UCSD-AML1 (cell line): ENCODE results near the gene PLAAT1.

Experiments
- DNase-seq: peaks from one replicate; lab custom pipeline; 2025; ENCODE audit not compliant: unreplicated experiment; lab: John Stamatoyannopoulos, UW

Gene PLAAT1

GRCh38 chr3:193240850-193241706, at the start of gene PLAAT1:
Gene PLAAT1, plus strand, starts transcription at chr3:193241222. Its CDS starts 14,429 bp downstream, at chr3:193255651.
- DNase-seq: no peak

- DNase-seq: no peak
Measured at GRCh38 chr3:193194371-193194770, 46.7 kb upstream of the PLAAT1 start.

DNA sequence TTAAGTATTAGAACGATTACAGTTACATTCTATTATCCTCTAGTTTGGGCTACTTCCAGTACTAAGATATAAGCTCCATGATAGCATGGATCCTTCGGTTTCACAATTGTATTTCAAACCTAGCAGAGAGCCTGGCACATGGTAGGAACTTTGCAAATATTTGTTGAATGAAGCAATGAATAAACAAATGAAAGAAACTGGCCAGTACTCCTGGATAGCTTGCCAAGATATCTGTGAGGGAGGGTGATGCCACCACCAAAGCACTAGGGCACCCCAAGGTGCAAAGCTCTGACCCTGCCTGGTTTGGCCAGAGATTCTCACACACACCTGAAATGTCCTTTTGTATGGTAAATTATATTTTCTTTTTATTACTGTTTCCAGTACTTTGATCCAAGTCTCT, 44.3 kb upstream of the PLAAT1 start:
- no peak for DNase-seq

DNA sequence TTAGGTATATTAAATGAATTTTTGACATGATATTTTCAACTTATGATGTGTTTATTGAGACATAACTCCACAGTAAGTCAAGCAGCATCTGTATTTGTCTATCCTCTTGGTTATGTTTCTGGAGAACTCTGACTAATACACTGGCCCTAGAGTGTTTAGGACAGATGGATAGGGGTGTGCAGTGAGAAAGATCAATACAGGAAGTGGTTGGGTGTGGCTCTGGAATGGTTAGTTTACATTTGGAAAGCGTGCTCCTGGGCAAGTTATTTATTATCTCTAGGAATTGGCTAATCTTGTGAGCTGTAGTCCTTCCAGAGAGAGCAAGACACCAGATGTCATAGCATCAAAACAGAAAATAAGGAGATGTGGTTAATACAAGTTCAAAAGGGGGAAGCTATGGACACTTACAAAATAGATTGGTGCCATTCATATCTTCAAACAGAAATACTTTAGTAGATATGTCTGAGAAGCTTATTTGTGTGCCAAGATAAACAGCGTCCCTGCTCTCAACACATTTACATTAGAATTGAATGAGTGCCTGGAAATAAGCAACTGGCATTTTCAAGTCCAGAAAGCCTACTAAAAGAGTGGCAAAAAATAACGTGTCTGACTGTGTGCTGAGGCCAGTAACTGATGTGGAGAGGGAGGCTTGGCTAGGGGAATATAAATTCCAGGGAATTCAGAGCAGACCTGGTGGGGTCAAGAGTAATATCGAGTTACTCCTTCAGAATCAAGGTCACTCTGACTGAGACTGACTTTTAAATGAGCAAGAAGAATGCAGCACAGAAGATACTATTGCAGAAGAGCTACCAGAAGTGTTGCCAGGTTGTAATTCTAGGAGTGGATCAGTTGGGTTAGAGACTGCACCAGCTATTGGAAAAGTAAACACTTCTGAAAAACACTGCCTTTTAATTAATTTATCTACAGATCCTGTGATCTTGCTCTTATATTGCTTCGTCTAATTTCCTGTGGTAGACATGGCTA, 33.4 kb upstream of the PLAAT1 start:
- no peak for DNase-seq

DNA sequence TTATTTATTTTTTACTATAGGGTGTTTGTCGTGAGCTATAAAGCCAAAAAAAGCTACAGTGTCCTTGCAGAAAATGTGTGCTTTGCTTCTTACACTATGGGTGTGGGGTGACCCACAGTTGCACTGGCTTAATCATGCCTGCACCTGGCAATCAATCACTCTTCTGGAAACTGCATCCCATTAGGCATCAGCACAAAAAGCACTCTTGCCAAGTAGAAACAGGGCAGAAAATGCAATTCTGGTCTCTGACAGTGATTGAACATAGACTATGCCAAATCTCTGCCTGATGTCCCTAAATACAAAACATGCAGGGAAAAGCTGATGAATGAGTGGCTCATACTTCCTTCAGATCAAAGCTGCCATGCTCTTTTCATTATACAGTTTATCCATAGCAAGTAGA, 30.4 kb upstream of the PLAAT1 start:
- no peak for DNase-seq

DNA sequence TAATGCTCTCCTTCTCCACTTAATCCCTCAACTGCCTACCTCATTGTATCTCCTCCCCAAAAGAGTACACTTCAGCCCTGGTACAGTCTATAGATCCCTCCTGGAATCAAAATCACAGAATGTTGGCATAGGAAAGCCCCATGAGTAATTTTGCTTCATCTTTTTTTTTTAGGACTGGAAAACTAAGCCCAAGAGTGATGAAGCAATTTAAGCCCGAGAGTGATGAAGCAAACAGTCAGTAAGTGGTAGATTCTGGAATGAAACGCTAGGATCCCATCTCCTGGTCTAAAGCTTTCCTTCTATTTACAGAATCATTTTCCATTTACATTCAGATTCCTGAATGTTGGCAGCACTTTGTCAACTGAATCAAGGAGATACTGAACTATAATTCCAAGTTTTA, 29.8 kb upstream of the PLAAT1 start:
- DNase-seq: no peak

DNA sequence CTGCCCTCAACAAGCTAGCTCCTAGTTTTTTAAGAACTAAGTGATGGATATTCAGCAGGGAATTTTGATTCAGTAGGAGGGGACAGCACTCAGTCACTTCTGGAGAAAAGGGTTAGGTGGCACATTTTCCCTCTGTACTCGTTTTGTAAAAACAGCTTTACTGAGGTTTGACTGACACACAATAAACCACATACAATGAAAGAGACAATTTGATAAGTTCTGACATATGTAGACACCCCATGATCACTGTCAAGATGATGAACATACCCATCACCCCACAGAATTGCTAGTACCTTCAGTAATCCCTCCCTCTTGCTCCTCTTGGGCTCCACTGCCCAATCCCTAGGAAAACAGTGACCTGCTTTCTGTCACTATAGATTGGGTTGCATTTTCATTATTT, 29.0 kb upstream of the PLAAT1 start:
- no peak for DNase-seq

GRCh38 chr3:193212844-193213243, 28.2 kb upstream of the PLAAT1 start:
- DNase-seq: no peak

DNA sequence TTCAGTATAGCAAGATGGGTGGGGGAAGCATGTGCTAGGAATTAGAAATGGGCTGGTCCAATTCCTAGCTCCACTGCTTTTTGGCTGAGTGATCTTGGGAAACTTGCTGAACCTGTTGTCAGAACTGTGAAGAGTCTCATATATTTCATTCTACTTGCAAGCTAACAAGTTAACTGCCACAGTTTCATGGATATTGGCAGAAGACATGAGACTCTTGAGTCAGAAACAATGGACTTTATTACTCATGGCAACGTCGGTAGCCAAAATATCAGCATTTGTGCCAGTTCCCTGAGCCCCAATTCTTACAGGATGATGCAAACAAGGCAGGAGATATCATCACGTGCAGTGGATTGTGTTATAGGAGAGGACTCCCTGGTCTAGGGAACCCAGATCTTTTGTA, 26.6 kb upstream of the PLAAT1 start:
- no peak for DNase-seq

- no peak for DNase-seq
Measured at GRCh38 chr3:193225302-193226125, 15.5 kb upstream of the PLAAT1 start.

DNA sequence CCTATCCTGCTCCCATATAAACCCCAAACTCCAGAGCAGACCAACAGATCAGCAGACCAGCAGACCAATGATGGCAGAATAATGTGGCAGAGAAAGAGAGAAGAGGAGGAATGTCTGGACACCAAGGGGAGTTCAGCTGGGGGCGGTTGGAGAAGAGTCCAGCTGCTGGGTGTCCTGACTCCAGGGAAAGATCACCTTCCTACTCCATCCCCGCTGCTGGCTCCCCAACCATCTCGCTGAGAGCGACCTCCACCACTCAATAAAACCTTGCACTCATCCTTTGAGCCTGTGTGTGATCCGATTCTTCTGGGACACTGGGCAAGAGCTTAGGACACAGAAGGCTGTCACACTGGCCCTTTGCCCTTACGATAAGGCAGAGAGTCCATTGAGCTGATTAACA, 12.8 kb upstream of the PLAAT1 start:
- DNase-seq: no peak

DNA sequence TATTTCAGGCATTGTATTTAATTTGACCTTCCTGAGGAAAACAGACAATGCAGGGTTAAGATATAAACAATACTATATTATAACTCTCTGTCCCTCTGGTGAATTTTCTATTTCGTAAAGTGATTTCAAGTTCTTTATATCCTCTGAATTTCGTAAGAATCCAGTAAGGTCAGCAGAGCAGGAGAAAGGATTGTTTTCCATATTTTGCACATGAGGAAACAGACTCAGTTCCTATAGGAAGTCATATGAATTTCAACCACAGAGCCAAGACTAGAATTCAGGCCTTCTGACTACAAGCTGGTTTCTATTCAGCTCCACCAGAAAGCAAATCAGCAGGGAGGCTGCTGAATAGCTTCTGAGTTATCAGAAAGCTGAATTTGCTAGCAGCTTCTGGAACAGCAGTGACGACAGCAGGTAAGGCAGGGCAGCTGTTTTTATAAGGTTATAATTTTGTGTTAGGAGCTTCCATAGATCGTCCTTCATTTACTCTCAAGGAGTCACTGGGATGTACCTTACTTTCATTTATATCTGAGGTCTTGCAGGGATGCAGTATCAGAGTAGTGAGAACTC, 11.1 kb upstream of the PLAAT1 start:
- DNase-seq: no peak

GRCh38 chr3:193230610-193231009, 10.4 kb upstream of the PLAAT1 start:
- DNase-seq: no peak

DNA sequence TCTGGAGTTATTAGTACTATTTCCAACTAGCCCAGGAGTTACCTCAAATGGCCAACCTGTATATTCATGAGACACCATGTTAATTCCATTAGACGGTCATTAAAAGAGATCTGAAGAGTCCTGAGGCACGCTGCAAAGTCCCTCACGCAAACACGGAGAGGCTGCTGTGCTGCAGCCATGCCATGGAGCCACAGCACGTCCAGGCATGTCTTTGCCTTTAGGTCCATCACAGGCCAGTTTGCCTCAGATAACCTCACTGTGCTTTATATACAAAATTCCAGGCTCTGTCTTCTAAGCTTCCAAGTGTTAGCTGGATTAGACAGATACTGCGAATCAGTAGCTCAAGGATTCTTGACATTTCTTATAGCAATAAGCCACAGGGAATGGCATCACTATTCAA, 9.8 kb upstream of the PLAAT1 start:
- DNase-seq: no peak

DNA sequence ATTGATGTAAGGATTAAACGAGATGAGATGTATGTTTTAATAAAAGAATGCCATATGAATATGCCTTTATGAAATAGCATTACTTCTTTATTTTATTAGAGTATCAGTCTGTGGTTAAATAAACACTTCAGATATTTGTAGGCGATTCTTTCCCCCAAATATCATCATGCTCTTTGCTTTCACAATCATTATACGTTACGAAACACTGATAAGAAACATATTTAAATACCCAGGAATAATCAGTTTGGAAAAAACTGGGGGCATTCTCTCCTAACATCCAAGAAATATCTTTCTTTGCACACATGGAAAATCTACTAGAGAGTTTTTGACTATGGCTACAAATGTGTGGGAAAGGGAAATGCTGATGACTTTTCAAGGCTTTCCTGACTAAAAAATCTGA, 4.4 kb upstream of the PLAAT1 start:
- DNase-seq: no peak

GRCh38 chr3:193237030-193237429, 4.0 kb upstream of the PLAAT1 start:
- no peak for DNase-seq

- DNase-seq: no peak
Measured at GRCh38 chr3:193240436-193240849, 579 bp upstream of the PLAAT1 start.

GRCh38 chr3:193241716-193242115, 694 bp downstream of the PLAAT1 start:
- no peak for DNase-seq

GRCh38 chr3:193243571-193243970, 2.5 kb downstream of the PLAAT1 start:
- DNase-seq: no peak

DNA sequence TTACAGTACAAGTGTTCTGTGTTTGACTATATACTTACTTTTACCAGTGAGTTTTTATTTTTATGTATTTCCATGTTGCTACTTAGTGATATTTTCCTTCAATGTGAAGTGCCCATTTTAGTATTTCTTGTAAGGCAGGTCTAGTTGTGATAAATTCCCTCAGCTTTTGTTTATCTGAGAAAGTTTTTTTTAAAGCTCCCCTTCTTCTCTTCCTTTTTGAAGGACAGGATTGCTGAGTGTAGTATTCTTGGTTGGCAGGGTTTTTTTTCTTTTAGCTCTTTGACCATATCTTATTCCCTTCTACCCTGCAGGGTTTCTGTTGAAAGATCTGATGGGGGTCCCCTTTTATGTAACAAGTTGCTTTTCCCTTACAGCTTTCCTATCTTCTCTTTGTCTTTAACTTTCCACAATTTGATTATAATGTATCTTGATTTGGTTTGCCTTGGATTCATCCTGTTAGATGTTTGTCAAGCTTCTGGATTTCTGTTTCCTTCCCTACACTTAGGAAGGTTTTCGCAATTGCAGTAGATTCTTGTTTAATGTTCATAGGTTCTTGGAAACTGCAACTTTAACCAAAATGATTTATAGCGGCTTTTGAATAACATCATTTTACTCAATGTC, 7.9 kb downstream of the PLAAT1 start:
- no peak for DNase-seq
